ENCODE measurements around the gene HPCAL1. TPM values are rescaled to one million over a fixed set of nuclear protein-coding genes. Genes with fewer than 3 reads are reported as not detected.

The HPCAL1 gene
- total RNA-seq, 2 experiments from 2014 or later, result 109 to 114 TPM

- no peak for ATAC-seq
- Mint-ChIP-seq H3K27me3 (no peaks in the 10 kb centered on the region), H3K27ac (peak overlapping the region; percentile 76), H3K9me3 (ENCODE audit: low read depth) (no peaks in the 10 kb centered on the region), H3K4me3 (peak overlapping the region; percentile 85), H3K36me3 (ENCODE audit: low read depth) (peaks cover 48% of the 10 kb centered on the region), H3K4me1 (peaks cover 62% of the 10 kb centered on the region)
- POLR2A ChIA-PET, result interaction anchor here (0.6 to 0.8 kb wide), 2 partner anchors 145 to 229 kb away, joined by 4 to 5 read pairs; no protein-coding TSS in a partner anchor
- intact Hi-C loops (cut with DNase I, micrococcal nuclease), result loop anchor here (5.0 to 10.0 kb wide), 7 partner anchors 39 to 1764 kb away; partner anchors contain the start of genes ADAM17 (in 1 of the 2), E2F6 (in 1 of the 2), IAH1 (in 1 of the 2) and ID2 (in 1 of the 2)
- no peak for DNase-seq
- CTCF ChIA-PET, result interaction anchor here (0.7 to 2.2 kb wide), 8 partner anchors 11 to 375 kb away, joined by 3 to 12 read pairs (median 3); no protein-coding TSS in a partner anchor
Measured at GRCh38 chr2:10446631-10447030, 143.9 kb downstream of the HPCAL1 start.

DNA sequence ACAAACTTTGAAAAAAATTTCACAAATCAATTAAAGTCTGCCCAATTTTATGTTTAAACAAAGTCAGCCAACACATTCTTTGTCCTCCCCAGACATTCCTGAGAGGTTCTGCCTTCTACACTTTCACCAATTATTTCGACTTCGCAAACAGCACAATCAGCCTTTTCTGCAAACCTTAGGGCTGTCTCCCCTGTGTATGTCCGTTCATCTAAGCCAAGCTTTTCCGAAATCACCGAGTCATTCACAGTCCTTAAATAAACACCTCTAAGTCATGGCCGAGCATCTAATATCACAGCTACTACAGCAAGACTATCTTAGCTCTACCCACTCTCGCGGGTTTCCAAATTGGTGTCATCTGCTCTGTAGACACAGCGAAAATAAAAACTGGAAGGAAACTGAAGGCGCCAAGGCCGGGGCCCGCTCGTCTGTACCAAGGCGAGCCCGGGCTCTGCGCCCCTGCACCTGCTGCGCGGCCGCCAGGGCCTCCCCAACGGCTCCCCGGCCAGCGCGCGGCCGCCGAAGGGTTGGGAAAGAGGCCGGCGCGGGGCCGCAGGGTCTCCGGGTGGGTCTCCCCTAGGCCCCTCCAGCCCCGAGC is 144.7 kb downstream of the HPCAL1 start:
- peak; percentile 74 for DNase-seq
- Mint-ChIP-seq H3K36me3 (ENCODE audit: low read depth) (peaks cover 41% of the 10 kb centered on the region), H3K4me3 (peak overlapping the region; percentile 85), H3K9me3 (ENCODE audit: low read depth) (no peaks in the 10 kb centered on the region), H3K27me3 (no peaks in the 10 kb centered on the region), H3K4me1 (peaks cover 55% of the 10 kb centered on the region), H3K27ac (peak overlapping the region; percentile 92)
- peak; percentile 20 for ATAC-seq
- ChIA-PET POLR2A (interaction anchor here (0.6 to 2.1 kb wide), 11 partner anchors 8 to 695 kb away, joined by 3 to 11 read pairs (median 4); no protein-coding TSS in a partner anchor), CTCF (interaction anchor here (0.5 to 2.2 kb wide), 9 partner anchors 12 to 463 kb away, joined by 3 to 12 read pairs (median 4); no protein-coding TSS in a partner anchor)
- intact Hi-C loops (cut with DNase I, micrococcal nuclease), result loop anchor here (5.0 to 10.0 kb wide), 7 partner anchors 40 to 1765 kb away; partner anchors contain the start of genes ADAM17 (in 1 of the 2), E2F6 (in 1 of the 2), IAH1 (in 1 of the 2) and ID2 (in 1 of the 2)

GRCh38 chr2:10447895-10448575 is 145.3 kb downstream of the HPCAL1 start, which contains the start of gene ODC1:
ODC1 (minus strand) TSS chr2:10448327; CDS start chr2:10445032, 3,295 bp downstream.
- peaks cover 37% of the 10 kb centered on the region for H3K36me3 Mint-ChIP-seq (ENCODE audit: low read depth)
- H3K4me3 Mint-ChIP-seq, result peak within 1 kb of the TSS; percentile 85
- peaks cover 51% of the 10 kb centered on the region for H3K4me1 Mint-ChIP-seq
- ChIA-PET CTCF (interaction anchor here (0.5 to 2.2 kb wide), 9 partner anchors 11 to 464 kb away, joined by 3 to 12 read pairs (median 3); no protein-coding TSS in a partner anchor), POLR2A (interaction anchor here (0.6 to 2.1 kb wide), 19 partner anchors 9 to 893 kb away, joined by 3 to 11 read pairs (median 4); partner anchors contain the start of gene ADAM17)
- H3K27ac Mint-ChIP-seq, result peak within 1 kb of the TSS; percentile 95
- no peaks in the 10 kb centered on the region for H3K9me3 Mint-ChIP-seq (ENCODE audit: low read depth)
- DNase-seq (peak; percentile 97), ATAC-seq (peak; percentile 74)
- H3K27me3 Mint-ChIP-seq, result no peaks in the 10 kb centered on the region
- intact Hi-C loops (cut with DNase I, micrococcal nuclease), result loop anchor here (1.0 to 10.0 kb wide), 22 partner anchors 40 to 1766 kb away; partner anchors contain the start of genes HPCAL1 (in 2 of the 2), ADAM17 (in 1 of the 2), CPSF3 (in 1 of the 2) and E2F6 (in 1 of the 2)

DNA sequence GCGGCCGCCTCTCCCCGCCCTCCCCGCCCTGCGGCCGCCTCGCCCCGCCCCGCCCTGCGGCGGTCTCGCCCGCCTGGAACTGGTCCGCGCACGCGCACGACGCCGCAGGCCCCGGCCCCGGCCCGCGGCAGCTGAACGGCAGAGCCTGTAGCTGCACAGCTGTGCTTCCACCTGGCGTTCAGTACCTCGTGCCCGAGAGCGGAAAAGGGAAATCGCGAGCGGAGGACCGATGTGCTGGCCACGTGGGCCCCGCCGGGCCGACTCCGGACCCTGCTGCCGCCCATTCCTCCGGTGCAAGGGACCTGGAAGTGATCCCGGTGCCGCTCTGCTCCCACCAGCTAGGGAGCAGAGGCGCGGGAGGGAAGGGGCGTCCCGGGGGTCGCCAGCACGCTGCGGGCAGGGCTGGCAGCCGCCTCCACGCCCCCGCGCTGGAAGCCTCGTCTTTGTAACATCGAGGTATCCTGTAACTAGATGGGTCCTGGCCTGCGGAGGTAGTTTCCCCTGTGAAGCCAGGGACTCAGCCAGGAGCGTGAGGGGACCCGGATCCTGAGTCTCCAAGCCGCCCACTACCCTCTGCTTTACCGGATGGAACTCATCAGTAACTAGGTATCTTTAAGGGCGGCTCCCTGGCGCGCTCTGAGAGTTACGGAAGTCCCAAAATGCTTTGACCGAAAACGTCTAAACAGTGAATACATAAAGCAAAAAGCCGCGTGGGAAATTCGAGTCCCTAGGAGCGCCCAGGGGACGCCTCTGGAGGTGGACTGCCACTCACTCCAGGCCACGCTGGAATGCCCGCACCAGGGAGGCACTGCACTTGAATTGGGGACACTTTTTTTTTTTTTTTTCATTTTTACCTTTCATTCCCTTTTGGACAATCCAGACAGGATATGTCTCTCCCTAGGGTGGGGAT is 146.1 kb downstream of the HPCAL1 start:
- Mint-ChIP-seq H3K36me3 (ENCODE audit: low read depth) (peaks cover 30% of the 10 kb centered on the region), H3K27ac (peak overlapping the region; percentile 95), H3K4me3 (peak overlapping the region; percentile 80), H3K27me3 (no peaks in the 10 kb centered on the region), H3K4me1 (peaks cover 48% of the 10 kb centered on the region), H3K9me3 (ENCODE audit: low read depth) (no peaks in the 10 kb centered on the region)
- DNase-seq, result peak; percentile 96
- ChIA-PET CTCF (interaction anchor here (0.6 to 1.8 kb wide), 8 partner anchors 12 to 328 kb away, joined by 3 to 9 read pairs (median 3); no protein-coding TSS in a partner anchor), POLR2A (interaction anchor here (0.6 to 2.1 kb wide), 17 partner anchors 9 to 893 kb away, joined by 3 to 11 read pairs (median 4); partner anchors contain the start of gene ADAM17)
- peak; percentile 69 for ATAC-seq
- intact Hi-C loops (cut with DNase I, micrococcal nuclease), result loop anchor here (1.0 to 10.0 kb wide), 22 partner anchors 41 to 1767 kb away; partner anchors contain the start of genes HPCAL1 (in 2 of the 2), ADAM17 (in 1 of the 2), CPSF3 (in 1 of the 2) and E2F6 (in 1 of the 2)

DNA sequence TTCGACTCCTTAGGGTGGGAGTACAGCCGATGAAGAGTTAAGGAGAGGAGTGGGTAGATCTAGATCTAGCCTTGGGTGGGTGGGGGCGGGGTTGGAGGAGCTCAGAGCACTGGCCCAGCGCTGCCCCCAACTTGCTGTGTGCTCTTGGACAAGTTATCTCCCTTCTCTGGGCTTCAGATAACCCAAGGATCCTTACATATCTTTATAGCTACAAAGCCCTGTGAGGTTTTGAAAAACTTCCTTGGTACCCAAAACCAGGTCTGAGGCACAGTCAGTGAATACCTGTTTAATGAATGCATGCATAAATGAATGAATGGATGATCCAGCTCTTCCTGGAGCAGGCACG is 146.8 kb downstream of the HPCAL1 start:
- no peak for ATAC-seq
- no peaks in the 10 kb centered on the region for H3K27me3 Mint-ChIP-seq
- H3K36me3 Mint-ChIP-seq (ENCODE audit: low read depth), result peaks cover 24% of the 10 kb centered on the region
- intact Hi-C loops (cut with DNase I, micrococcal nuclease), result loop anchor here (1.0 to 10.0 kb wide), 10 partner anchors 42 to 1767 kb away; partner anchors contain the start of genes ADAM17 (in 1 of the 2), E2F6 (in 1 of the 2), HPCAL1 (in 1 of the 2) and IAH1 (in 1 of the 2)
- peak overlapping the region; percentile 95 for H3K27ac Mint-ChIP-seq
- POLR2A ChIA-PET, result interaction anchor here (1.1 to 2.1 kb wide), 3 partner anchors 10 to 44 kb away, joined by 4 to 9 read pairs (median 9); no protein-coding TSS in a partner anchor
- H3K4me1 Mint-ChIP-seq, result peaks cover 41% of the 10 kb centered on the region
- peak overlapping the region; percentile 80 for H3K4me3 Mint-ChIP-seq
- no peaks in the 10 kb centered on the region for H3K9me3 Mint-ChIP-seq (ENCODE audit: low read depth)
- CTCF ChIA-PET, result interaction anchor here (0.6 to 1.8 kb wide), 5 partner anchors 14 to 323 kb away, joined by 3 to 9 read pairs (median 4); no protein-coding TSS in a partner anchor
- DNase-seq, result no peak

- H3K4me1 Mint-ChIP-seq, result peaks cover 35% of the 10 kb centered on the region
- intact Hi-C loops (cut with DNase I, micrococcal nuclease), result loop anchor here (1.0 to 10.0 kb wide), 10 partner anchors 43 to 1768 kb away; partner anchors contain the start of genes ADAM17 (in 1 of the 2), E2F6 (in 1 of the 2), HPCAL1 (in 1 of the 2) and IAH1 (in 1 of the 2)
Measured at GRCh38 chr2:10449838-10450691, 147.4 kb downstream of the HPCAL1 start.

DNA sequence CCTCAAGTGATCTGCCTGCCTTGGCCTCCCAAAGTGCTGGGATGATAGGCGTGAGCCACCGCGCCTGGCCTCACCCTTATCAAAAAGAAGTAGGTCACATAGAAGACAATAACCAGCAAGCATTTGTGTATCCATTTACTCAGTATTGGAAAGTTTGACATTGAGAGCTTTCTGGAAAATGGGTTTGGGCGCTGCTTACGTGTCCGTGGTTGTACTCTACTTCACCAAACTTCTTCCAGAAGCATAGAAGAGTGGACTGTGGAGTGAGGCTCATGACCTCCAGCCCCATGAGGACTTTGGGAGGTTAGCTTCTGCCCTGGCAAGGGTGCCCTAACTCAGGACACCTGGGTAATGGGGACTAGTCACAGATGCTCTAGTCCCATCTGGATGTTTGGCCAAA is 149.1 kb downstream of the HPCAL1 start:
- DNase-seq (no peak), ATAC-seq (no peak)
- intact Hi-C loops (cut with DNase I, micrococcal nuclease), result no loop called here
- Mint-ChIP-seq H3K9me3 (ENCODE audit: low read depth) (no peaks in the 10 kb centered on the region), H3K4me1 (peaks cover 22% of the 10 kb centered on the region), H3K4me3 (no peak overlapping the region), H3K27ac (no peak overlapping the region), H3K36me3 (ENCODE audit: low read depth) (peaks cover 7% of the 10 kb centered on the region), H3K27me3 (no peaks in the 10 kb centered on the region)
- ChIA-PET CTCF (interaction anchor here (0.7 to 2.3 kb wide), 3 partner anchors 8 to 239 kb away, joined by 3 to 10 read pairs (median 4); no protein-coding TSS in a partner anchor), POLR2A (no interaction called here)

More at GRCh38 chr2:10449838-10450691, 147.4 kb downstream of the HPCAL1 start:
- ChIA-PET POLR2A (interaction anchor here (0.7 to 1.1 kb wide), 3 partner anchors 43 to 175 kb away, joined by 3 to 5 read pairs (median 4); no protein-coding TSS in a partner anchor), CTCF (interaction anchor here (0.9 to 2.3 kb wide), 3 partner anchors 15 to 308 kb away, joined by 3 to 10 read pairs (median 5); no protein-coding TSS in a partner anchor)
- DNase-seq, result no peak
- no peaks in the 10 kb centered on the region for H3K9me3 Mint-ChIP-seq (ENCODE audit: low read depth)
- peak overlapping the region; percentile 80 for H3K4me3 Mint-ChIP-seq
- peaks cover 18% of the 10 kb centered on the region for H3K36me3 Mint-ChIP-seq (ENCODE audit: low read depth)
- no peaks in the 10 kb centered on the region for H3K27me3 Mint-ChIP-seq
- no peak for ATAC-seq
- H3K27ac Mint-ChIP-seq, result peak overlapping the region; percentile 95

DNA sequence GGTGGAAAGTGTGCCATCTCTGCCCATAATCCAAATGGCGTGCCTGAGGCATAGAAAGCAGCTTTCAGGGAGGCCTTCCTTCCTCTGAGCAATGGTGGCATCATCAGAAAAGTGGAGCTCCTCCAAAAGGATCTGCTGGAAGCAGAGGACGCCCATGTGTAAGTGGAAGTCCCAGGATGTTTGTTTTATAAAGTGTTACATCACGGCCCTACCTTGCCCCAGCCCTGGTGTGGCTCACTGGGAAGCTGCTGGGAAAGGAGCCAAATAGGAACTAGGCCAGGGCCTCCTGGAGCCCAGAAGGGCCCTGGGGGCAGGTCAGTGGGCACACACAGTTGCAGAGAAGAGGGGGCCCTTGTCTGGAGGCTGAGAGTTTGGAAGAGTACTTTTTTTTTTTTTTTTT is 149.6 kb downstream of the HPCAL1 start:
- Mint-ChIP-seq H3K27me3 (no peaks in the 10 kb centered on the region), H3K4me3 (no peak overlapping the region), H3K27ac (no peak overlapping the region), H3K9me3 (ENCODE audit: low read depth) (no peaks in the 10 kb centered on the region), H3K4me1 (peaks cover 21% of the 10 kb centered on the region), H3K36me3 (ENCODE audit: low read depth) (peaks cover 6% of the 10 kb centered on the region)
- DNase-seq (no peak), ATAC-seq (no peak)
- ChIA-PET CTCF (interaction anchor here (2.3 kb wide), 1 partner anchor 17 kb away, joined by 10 read pairs; no protein-coding TSS in a partner anchor), POLR2A (no interaction called here)
- intact Hi-C loops (cut with DNase I, micrococcal nuclease), result no loop called here
